LNCaP clone FGC (cell line): ENCODE measurements around the gene KLHL18.
A peak's percentile ranks its signal among the peaks of the same experiment; 100 is the strongest.

Source experiments
- DNase-seq: peaks from one replicate; pipeline ENCODE4 v3.0.0-alpha.2; 2011; ENCODE audit warnings: low read depth
- H3K4me3 ChIP-seq: 2 replicates; pipeline ENCODE4 v1.5.1; 2011; ENCODE audit warnings: mild to moderate bottlenecking, low read depth, low read length, control low read depth
- CTCF ChIP-seq: IDR thresholded peaks from 2 replicates; pipeline ENCODE4 v1.5.1; 2012; ENCODE audit warnings: mild to moderate bottlenecking; ENCODE audit not compliant: control insufficient read depth, insufficient read depth; ENCODE audit errors: extremely low read depth

The KLHL18 gene

GRCh38 chr3:47370887-47371697 is 88.3 kb downstream of the KLHL18 start:
- TF ChIP-seq CTCF, result peak; percentile 55
- DNase-seq, result no peak
- H3K4me3 ChIP-seq, result no peak overlapping the region

- DNase-seq, result no peak
- no peak for TF ChIP-seq CTCF
- H3K4me3 ChIP-seq, result no peak overlapping the region
Observed at GRCh38 chr3:47374587-47374986, 91.8 kb downstream of the KLHL18 start.

- TF ChIP-seq CTCF, result no peak
- H3K4me3 ChIP-seq, result no peak overlapping the region
- DNase-seq, result no peak
Observed at GRCh38 chr3:47376393-47376792, 93.6 kb downstream of the KLHL18 start.

- no peak overlapping the region for H3K4me3 ChIP-seq
- no peak for DNase-seq
- no peak for TF ChIP-seq CTCF
Observed at GRCh38 chr3:47377186-47377585, 94.4 kb downstream of the KLHL18 start.

- DNase-seq, result no peak
- TF ChIP-seq CTCF, result no peak
- no peak overlapping the region for H3K4me3 ChIP-seq
Observed at GRCh38 chr3:47378869-47379268, 96.1 kb downstream of the KLHL18 start.

GRCh38 chr3:47379411-47379899 is 96.7 kb downstream of the KLHL18 start:
- no peak for TF ChIP-seq CTCF
- no peak for DNase-seq

More at GRCh38 chr3:47379411-47379899, 96.7 kb downstream of the KLHL18 start:
- peak overlapping the region; percentile 98 for H3K4me3 ChIP-seq
